Measurements from ENCODE around the gene FANCB. TPM values are rescaled to one million over a fixed set of nuclear protein-coding genes. Genes with fewer than 3 reads are reported as not detected.

FANCB gene
- total RNA-seq, result 1.6 TPM

- peak; percentile 69 to 96 (median 92) for DNase-seq (ENCODE audit: low read depth in 2 of 3, low spot score in 2 of 3)
These were observed at the start of gene FANCB, which contains the start of gene MOSPD2 for GRCh38 chrX:14872851-14873675. Gene FANCB, minus strand, starts transcription at chrX:14873069. Its CDS starts 7,559 bp downstream, at chrX:14865510. Gene MOSPD2, plus strand, starts transcription at chrX:14873421. Its CDS starts 108 bp downstream, at chrX:14873529.

DNA sequence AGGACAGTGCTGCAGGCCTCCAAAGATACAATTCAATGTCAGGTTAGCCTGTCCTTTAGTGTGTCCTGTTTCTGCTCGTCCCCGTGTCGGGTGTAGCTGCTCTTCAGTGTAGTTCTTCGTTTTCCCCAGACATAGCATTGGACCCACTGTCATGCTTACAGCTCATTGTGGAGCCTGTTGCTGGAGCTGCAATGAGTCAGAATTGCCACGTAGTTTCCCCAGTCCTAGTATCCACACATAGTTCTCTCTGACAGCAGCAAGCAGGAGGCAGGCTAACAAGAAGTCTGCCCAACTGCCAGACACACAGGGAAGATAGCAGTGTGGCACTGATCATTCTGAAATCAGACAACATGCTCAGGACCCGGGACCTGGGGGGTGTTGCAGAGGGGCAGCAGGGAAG, 49.6 kb upstream of the FANCB start:
- no peak for DNase-seq (ENCODE audit: low read depth in 2 of 3, low spot score in 2 of 3)

DNA sequence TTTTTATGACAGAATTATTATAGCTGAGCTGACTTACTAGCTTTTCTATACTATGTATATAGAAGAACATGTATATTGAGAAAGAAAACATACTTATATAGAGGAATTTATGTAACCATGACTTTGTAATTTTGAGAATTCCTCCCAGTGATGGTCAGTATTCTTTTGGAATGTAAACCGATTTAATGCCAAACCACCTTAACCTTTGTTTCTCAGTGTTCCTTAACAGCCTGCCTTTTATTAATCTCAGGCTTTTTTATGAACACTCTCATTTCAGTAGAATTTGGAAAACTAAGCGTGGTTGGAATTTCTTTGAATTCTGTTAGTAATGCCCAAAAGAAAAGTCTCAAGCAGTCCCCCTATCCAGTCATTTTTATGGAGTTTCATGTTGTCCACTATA, 47.3 kb upstream of the FANCB start:
- no peak for DNase-seq (ENCODE audit: low read depth in 2 of 3, low spot score in 2 of 3)

- no peak for DNase-seq (ENCODE audit: low read depth in 2 of 3, low spot score in 2 of 3)
These were observed 46.5 kb upstream of the FANCB start for GRCh38 chrX:14919407-14919806.

- DNase-seq (ENCODE audit: low read depth in 2 of 3, low spot score in 2 of 3), result no peak
These were observed 43.3 kb upstream of the FANCB start for GRCh38 chrX:14916017-14916674.

DNA sequence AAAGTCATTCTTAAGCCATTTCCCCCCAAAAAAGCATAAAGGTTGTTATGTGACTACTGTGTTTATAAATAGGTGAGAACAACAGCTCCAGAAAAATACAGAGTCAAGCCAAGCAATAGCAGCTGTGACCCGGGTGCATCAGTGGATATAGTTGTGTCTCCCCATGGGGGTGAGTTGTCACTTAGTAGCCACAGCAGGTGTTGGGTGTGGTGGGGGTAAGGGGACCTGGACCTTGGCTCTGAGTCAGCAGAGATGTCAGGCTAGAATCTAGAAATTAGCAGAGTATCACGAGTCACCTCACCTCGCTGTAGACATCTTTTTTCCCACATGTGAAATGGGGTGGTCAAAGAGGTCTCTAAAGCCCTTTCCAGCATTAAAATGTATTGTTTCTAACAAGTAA, 42.7 kb upstream of the FANCB start:
- no peak for DNase-seq (ENCODE audit: low read depth in 2 of 3, low spot score in 2 of 3)

- DNase-seq (ENCODE audit: low read depth in 2 of 3, low spot score in 2 of 3), result no peak
These were observed 40.4 kb upstream of the FANCB start for GRCh38 chrX:14913241-14913640.

- DNase-seq (ENCODE audit: low read depth in 2 of 3, low spot score in 2 of 3), result no peak
These were observed 31.0 kb upstream of the FANCB start for GRCh38 chrX:14903891-14904290.

GRCh38 chrX:14902537-14902936, 29.7 kb upstream of the FANCB start:
- DNase-seq (ENCODE audit: low read depth in 2 of 3, low spot score in 2 of 3), result no peak

- DNase-seq (ENCODE audit: low read depth in 2 of 3, low spot score in 2 of 3), result peak in 2 of 3 donors; percentile 6 to 14
These were observed 26.7 kb upstream of the FANCB start for GRCh38 chrX:14899607-14900006.

- DNase-seq (ENCODE audit: low read depth in 2 of 3, low spot score in 2 of 3), result no peak
These were observed 24.2 kb upstream of the FANCB start for GRCh38 chrX:14897042-14897441.

- no peak for DNase-seq (ENCODE audit: low read depth in 2 of 3, low spot score in 2 of 3)
These were observed 23.4 kb upstream of the FANCB start for GRCh38 chrX:14896273-14896672.

DNA sequence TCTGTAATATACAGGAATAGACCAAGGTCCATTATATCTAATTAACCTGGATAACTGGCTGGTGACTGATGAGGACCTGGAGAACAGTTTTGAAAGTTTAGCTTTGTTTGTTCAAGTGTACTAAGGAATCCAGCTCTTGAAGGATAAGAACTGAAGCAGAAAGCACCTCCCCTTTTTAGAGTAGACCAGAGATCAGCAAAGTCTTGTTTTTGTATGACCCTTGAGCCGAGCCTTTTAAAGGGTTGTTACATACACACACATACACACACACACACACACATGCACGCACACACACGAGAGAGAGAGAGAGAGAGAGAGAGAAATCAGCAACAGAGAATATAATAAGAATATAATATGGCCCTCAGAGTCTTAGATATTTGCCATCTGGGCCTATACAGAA, 13.4 kb upstream of the FANCB start:
- no peak for DNase-seq (ENCODE audit: low read depth in 2 of 3, low spot score in 2 of 3)

DNA sequence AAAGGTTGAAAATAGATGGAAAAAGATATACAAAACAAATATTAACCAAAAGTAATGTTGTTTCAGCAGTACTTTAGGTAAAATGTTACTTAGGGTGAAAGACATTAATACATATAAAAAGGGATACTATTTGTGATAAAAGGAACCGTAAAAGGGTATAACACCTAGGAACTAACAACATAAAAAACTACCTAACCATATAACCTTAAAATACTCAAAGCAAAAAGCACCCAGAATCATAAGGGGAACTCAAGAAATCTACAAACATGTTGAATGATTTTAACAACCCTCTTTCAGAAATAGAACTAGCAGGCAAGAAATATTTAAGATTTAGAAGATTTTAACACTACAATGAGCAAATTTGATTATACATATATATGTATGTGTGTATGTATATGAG, 11.8 kb upstream of the FANCB start:
- no peak for DNase-seq (ENCODE audit: low read depth in 2 of 3, low spot score in 2 of 3)

DNA sequence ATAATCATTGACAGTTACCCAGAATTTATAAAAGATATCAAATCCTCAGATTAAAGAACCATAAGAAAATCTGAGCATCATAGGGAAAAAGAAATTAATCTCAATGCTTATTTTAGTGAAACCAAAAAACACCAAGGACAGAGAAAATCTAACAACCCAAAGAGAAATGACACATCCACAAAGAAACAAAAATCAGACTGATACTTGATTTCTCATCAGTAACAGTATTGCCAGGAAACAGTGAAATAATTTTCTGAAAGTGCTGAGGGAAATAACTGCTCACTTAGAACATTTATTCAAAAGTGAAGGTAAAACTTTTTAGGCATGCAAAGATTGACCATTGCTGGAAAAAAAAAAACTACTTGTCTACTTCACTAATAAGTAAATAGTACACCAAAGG, 11.0 kb upstream of the FANCB start:
- no peak for DNase-seq (ENCODE audit: low read depth in 2 of 3, low spot score in 2 of 3)

GRCh38 chrX:14875624-14876023, 2.8 kb upstream of the FANCB start:
- no peak for DNase-seq (ENCODE audit: low read depth in 2 of 3, low spot score in 2 of 3)

DNA sequence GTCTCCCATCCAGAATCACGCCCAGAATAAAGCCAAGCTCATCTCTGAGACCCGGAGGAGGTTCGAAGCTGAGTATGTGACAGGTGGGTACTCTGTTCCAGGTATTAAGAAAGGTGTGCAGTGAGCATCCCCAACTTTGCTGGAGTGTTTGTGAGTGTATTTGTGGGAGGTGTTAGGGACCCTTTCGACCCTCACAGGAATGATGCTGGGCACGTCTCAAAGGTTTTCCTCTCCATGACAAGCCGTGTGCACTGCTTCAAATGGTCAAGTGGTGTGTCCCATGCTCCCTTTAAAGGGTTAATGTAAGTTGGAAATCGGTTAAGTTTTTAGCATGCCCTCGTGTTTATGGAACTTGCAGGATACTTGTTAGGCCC, 794 bp upstream of the FANCB start:
- no peak for DNase-seq (ENCODE audit: low read depth in 2 of 3, low spot score in 2 of 3)

DNA sequence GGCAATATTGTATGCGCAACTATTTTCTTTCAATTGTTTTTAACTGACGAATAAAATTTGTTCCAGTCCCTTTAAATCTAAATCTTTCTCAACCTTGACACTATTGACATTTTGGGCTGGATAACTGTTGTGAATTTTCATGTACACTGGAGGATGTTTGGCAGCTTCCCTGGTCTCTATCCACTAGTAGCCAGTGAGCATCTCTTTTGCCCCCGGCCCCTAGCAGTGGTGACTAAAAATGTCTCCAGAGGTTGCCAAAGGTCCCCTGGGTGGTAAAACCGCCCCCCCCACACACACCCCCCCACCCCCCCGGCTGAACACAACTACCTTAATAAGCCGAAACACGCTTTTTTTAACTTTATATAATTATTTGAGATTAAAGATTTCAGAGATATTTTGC, 514 bp downstream of the FANCB start:
- no peak for DNase-seq (ENCODE audit: low read depth in 2 of 3, low spot score in 2 of 3)

DNA sequence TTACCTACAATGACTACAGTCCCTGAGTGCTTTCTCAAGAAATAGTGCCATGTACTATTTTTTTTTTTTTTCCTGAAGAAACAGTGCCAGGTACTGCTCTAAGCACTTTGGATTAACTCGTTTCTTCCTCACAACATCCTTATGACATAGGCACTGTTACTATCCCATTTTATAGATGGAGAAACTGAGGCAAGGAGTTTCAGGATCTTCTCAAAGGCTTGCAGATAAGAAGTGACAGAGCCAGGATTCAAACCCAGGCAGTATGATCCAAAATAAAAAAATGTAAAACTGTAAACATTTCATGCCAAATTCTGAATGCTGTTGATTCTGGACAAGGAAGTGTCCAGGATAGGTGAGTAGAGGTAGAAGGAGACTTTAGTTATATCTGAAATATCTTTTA, 1.1 kb downstream of the FANCB start:
- no peak for DNase-seq (ENCODE audit: low read depth in 2 of 3, low spot score in 2 of 3)

- DNase-seq (ENCODE audit: low read depth in 2 of 3, low spot score in 2 of 3), result no peak
These were observed 7.7 kb downstream of the FANCB start for GRCh38 chrX:14865201-14865600.

- no peak for DNase-seq (ENCODE audit: low read depth in 2 of 3, low spot score in 2 of 3)
These were observed 8.2 kb downstream of the FANCB start for GRCh38 chrX:14864631-14865030.

GRCh38 chrX:14851526-14851925, 21.3 kb downstream of the FANCB start:
- no peak for DNase-seq (ENCODE audit: low read depth in 2 of 3, low spot score in 2 of 3)

Measured in hematopoietic multipotent progenitor cell (in vitro differentiated cells).